ENCODE measurements around the gene HIC1.

DNA sequence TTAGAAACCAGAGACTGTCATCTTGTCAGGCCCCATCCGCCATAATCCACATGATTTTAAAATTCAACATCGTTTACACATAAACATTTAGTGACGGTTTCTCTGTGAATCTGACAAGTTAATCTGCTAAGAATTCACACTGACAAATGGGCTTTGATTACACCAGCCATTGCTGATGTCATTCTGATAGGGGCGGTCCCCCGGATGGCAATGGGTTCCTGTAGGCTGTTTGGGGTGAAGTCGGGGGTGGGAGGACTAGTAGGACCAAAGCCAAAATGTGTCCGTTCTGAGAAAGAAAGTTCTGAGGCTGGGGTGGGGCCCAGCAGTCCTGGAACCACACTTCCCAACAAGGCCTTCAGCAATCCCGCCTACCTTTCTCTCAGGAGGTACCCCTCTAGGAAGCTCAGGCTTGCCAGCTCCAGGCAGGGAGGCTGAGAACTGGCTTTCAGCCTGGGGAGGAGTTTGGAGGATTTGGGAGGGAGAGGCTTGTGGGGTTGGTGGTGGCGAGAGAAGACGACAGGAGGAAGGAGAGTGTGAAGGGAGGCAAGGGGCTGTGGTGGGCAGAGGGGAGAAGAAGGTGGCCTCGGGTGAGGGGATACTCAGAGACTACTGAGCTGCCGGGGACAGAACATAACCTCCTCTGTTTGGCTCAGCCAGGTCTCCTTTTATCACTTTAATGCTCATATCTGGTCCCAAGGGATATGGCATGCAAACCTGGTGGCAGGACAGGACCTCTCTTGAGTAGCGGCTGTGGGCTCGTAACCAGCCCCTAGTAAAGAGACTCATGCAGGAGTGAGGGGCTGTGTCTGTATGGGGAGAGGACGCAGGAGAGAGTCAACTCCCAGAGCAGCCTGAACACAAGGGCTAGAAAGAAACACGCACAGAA, 8.6 kb downstream of the HIC1 start:
- no peak for TF ChIP-seq EZH2 (IDR thresholded peaks at IDR 0.05; ENCODE audit: low read length)
- TF ChIP-seq, protein P1, sequence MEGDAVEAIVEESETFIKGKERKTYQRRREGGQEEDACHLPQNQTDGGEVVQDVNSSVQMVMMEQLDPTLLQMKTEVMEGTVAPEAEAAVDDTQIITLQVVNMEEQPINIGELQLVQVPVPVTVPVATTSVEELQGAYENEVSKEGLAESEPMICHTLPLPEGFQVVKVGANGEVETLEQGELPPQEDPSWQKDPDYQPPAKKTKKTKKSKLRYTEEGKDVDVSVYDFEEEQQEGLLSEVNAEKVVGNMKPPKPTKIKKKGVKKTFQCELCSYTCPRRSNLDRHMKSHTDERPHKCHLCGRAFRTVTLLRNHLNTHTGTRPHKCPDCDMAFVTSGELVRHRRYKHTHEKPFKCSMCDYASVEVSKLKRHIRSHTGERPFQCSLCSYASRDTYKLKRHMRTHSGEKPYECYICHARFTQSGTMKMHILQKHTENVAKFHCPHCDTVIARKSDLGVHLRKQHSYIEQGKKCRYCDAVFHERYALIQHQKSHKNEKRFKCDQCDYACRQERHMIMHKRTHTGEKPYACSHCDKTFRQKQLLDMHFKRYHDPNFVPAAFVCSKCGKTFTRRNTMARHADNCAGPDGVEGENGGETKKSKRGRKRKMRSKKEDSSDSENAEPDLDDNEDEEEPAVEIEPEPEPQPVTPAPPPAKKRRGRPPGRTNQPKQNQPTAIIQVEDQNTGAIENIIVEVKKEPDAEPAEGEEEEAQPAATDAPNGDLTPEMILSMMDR (optimal IDR thresholded peaks at IDR 0.05 in 1 of 3, IDR thresholded peaks at IDR 0.05 in 1 of 3, conservative IDR thresholded peaks at IDR 0.05 in 1 of 3; ENCODE audit: extremely low read depth in 1 of 3, insufficient read depth in 2 of 3, low read length in 3 of 3), result no peak
